ENCODE results near the gene TOR3A. TPM values are rescaled to one million over a fixed set of nuclear protein-coding genes. Genes with fewer than 3 reads are reported as not detected.

TOR3A gene
- total RNA-seq, 1 donor from 2014 or later, result 21.1 TPM

DNA sequence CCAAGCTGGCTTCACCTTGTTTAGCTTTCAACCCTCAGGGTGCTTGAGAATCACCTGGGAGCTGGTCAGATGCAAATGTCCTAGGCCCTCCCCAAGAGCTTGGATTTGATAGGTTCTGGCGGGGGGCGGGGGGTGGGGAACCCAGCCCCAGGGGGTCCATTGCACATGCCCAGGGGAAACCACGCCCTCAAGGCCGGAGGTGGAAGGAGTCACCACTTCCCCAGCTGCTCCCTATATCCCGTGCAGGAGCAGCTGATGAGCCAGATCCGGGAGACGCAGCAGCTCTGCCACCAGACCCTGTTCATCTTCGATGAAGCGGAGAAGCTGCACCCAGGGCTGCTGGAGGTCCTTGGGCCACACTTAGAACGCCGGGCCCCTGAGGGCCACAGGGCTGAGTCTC is 5.8 kb downstream of the TOR3A start:
- H3K27me3 Mint-ChIP-seq (ENCODE audit: unreplicated experiment), result no peaks in the 10 kb centered on the region
- no peak for DNase-seq (ENCODE audit: extremely low spot score, unreplicated experiment)
- no peaks in the 10 kb centered on the region for H3K9me3 Mint-ChIP-seq (ENCODE audit: unreplicated experiment)
- TF ChIP-seq, protein P1, sequence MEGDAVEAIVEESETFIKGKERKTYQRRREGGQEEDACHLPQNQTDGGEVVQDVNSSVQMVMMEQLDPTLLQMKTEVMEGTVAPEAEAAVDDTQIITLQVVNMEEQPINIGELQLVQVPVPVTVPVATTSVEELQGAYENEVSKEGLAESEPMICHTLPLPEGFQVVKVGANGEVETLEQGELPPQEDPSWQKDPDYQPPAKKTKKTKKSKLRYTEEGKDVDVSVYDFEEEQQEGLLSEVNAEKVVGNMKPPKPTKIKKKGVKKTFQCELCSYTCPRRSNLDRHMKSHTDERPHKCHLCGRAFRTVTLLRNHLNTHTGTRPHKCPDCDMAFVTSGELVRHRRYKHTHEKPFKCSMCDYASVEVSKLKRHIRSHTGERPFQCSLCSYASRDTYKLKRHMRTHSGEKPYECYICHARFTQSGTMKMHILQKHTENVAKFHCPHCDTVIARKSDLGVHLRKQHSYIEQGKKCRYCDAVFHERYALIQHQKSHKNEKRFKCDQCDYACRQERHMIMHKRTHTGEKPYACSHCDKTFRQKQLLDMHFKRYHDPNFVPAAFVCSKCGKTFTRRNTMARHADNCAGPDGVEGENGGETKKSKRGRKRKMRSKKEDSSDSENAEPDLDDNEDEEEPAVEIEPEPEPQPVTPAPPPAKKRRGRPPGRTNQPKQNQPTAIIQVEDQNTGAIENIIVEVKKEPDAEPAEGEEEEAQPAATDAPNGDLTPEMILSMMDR (IDR thresholded peaks at IDR 0.05), result no peak
- peaks cover 34% of the 10 kb centered on the region for H3K4me1 Mint-ChIP-seq (ENCODE audit: unreplicated experiment)
- H3K4me3 Mint-ChIP-seq (ENCODE audit: unreplicated experiment), result no peak overlapping the region
- H3K27ac Mint-ChIP-seq (ENCODE audit: unreplicated experiment), result peak overlapping the region; percentile 34
- peaks cover 16% of the 10 kb centered on the region for H3K36me3 Mint-ChIP-seq (ENCODE audit: unreplicated experiment)

DNA sequence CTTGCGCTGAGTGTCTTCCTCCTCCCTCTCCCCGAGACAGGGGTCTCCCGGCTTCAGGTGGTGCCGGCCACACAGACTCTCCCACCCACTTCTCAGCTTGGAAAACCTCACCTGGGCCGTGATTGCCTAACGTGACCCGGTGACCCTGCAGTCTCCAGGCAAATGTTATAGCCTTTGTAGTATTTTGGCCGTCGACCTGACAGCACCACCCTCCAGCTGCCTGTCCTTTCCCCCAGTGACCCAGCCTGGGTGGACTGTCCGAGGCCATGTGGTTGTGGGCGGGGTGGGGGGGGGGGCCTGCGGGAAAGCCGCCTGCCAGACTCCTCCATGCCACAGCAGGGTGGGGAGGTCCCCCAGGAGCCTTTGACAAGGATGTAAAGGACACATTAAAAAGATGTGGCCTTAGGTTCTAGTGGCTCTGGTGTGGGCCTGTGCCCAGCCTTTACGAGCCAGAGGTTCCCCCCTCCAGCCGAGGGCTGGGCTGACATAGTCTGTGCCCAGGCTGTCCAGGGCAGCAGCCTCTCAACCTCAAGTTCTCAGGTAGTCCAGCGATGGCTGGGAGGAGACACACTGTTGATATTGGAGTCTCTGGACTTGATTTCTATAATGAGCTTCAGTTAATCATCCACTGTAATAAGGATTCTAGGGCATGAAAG is 8.1 kb downstream of the TOR3A start:
- DNase-seq (ENCODE audit: extremely low spot score, unreplicated experiment), result no peak
- H3K9me3 Mint-ChIP-seq (ENCODE audit: unreplicated experiment), result no peaks in the 10 kb centered on the region
- H3K4me1 Mint-ChIP-seq (ENCODE audit: unreplicated experiment), result peaks cover 31% of the 10 kb centered on the region
- peaks cover 31% of the 10 kb centered on the region for H3K36me3 Mint-ChIP-seq (ENCODE audit: unreplicated experiment)
- H3K27me3 Mint-ChIP-seq (ENCODE audit: unreplicated experiment), result no peaks in the 10 kb centered on the region
- H3K4me3 Mint-ChIP-seq (ENCODE audit: unreplicated experiment), result no peak overlapping the region
- TF ChIP-seq, protein P1 (IDR thresholded peaks at IDR 0.05), result no peak
- peak overlapping the region; percentile 85 for H3K27ac Mint-ChIP-seq (ENCODE audit: unreplicated experiment)

DNA sequence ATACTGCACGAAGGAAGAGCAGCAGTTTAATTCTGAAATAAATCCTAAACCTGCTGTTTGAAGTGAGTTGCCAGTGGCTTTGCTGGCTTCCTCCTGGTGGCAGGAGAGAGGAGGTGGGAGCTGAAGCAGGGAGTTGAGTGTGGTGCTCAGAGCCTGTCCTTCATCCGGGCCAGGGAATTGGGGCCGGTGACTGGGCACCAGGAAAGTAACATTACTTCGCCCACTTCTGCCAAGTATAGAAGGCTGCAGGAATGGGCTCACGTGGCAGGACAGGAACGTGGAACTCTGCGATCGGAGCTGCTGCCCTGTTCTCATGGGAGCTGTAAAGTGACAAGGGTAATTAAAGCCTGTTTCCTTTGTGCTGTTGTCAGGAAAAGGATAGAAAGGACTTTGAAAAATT is 8.7 kb downstream of the TOR3A start:
- Mint-ChIP-seq H3K4me3 (ENCODE audit: unreplicated experiment) (no peak overlapping the region), H3K27me3 (ENCODE audit: unreplicated experiment) (no peaks in the 10 kb centered on the region), H3K4me1 (ENCODE audit: unreplicated experiment) (peaks cover 31% of the 10 kb centered on the region), H3K36me3 (ENCODE audit: unreplicated experiment) (peaks cover 33% of the 10 kb centered on the region), H3K9me3 (ENCODE audit: unreplicated experiment) (no peaks in the 10 kb centered on the region), H3K27ac (ENCODE audit: unreplicated experiment) (peak overlapping the region; percentile 85)
- DNase-seq (ENCODE audit: extremely low spot score, unreplicated experiment), result no peak
- TF ChIP-seq, protein P1 (IDR thresholded peaks at IDR 0.05), result peak; percentile 13

DNA sequence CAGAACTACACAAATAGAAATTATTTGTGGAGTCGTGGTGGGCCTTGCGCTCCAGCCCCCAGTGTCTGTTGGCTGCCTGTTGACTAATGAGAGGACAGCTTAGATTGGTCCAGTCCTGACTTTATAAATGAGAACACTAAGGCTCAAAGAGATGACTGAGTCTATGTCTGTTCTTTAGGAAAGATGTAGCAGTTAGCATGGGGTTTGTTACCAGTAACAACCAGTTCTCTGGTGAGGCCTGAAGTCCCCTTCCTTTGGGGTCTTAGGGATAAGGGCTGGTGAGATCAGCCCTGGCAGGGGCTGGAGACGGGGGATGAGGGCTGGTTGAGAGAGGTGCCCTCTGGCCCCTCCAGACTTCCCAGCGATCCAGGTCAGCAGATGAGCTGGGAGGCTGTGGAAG is 9.1 kb downstream of the TOR3A start:
- Mint-ChIP-seq H3K27me3 (ENCODE audit: unreplicated experiment) (no peaks in the 10 kb centered on the region), H3K9me3 (ENCODE audit: unreplicated experiment) (no peaks in the 10 kb centered on the region), H3K36me3 (ENCODE audit: unreplicated experiment) (peaks cover 35% of the 10 kb centered on the region), H3K4me1 (ENCODE audit: unreplicated experiment) (peaks cover 31% of the 10 kb centered on the region), H3K27ac (ENCODE audit: unreplicated experiment) (peak overlapping the region; percentile 85), H3K4me3 (ENCODE audit: unreplicated experiment) (no peak overlapping the region)
- no peak for DNase-seq (ENCODE audit: extremely low spot score, unreplicated experiment)
- TF ChIP-seq, protein P1 (IDR thresholded peaks at IDR 0.05), result no peak

DNA sequence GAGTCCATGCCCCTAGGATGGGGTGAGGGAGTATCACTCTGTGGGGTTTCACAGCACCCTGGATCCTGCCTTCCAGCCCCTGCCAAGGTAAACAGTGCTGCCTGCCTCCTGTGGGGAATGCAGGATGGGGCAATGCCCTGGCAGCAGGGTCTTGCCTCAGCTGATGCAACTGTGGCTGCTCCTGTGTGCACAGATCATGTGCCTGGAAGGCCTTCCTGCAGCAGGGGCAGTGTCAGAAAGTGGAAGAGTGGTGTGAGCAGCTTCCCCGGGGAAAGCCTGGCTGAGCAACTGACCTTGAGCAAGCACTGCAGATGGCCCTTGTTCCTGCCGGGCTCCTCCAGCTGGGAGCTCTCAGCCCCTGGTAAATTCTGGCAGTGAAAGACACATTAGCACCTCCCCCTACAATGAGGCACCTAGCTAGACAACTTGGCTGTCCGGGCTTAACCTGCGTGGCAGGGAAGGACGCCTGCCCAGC is 9.9 kb downstream of the TOR3A start:
- TF ChIP-seq, protein P1 (IDR thresholded peaks at IDR 0.05), result no peak
- H3K4me1 Mint-ChIP-seq (ENCODE audit: unreplicated experiment), result peaks cover 31% of the 10 kb centered on the region
- DNase-seq (ENCODE audit: extremely low spot score, unreplicated experiment), result no peak
- H3K27me3 Mint-ChIP-seq (ENCODE audit: unreplicated experiment), result no peaks in the 10 kb centered on the region
- peak overlapping the region; percentile 85 for H3K27ac Mint-ChIP-seq (ENCODE audit: unreplicated experiment)
- H3K9me3 Mint-ChIP-seq (ENCODE audit: unreplicated experiment), result no peaks in the 10 kb centered on the region
- H3K36me3 Mint-ChIP-seq (ENCODE audit: unreplicated experiment), result peaks cover 40% of the 10 kb centered on the region
- no peak overlapping the region for H3K4me3 Mint-ChIP-seq (ENCODE audit: unreplicated experiment)
